H1 (cell line): ENCODE results near the gene HS2ST1. TPM values are rescaled to one million over a fixed set of nuclear protein-coding genes. Genes with fewer than 3 reads are reported as not detected.

Experiments used
- CTCF ChIA-PET: fragments of 300-600 bp; sonication (Branson Sonifier 250); formaldehyde crosslinking; loops from one replicate; lab custom pipeline; 2021; ENCODE audit not compliant: partially characterized antibody; lab: Charles Lee
- POLR2A ChIA-PET: fragments of 300-600 bp; sonication (Branson Sonifier 250); formaldehyde crosslinking; loops from one replicate; lab custom pipeline; 2021; ENCODE audit warnings: inconsistent platforms; ENCODE audit not compliant: partially characterized antibody; lab: Charles Lee
- DNase-seq, 2 experiments: peaks; one replicate each; pipeline versions ENCODE4 v3.0.0 to v3.0.0-alpha.2; 2010 to 2022; ENCODE audit warnings: low spot score in 2 of 2, low read depth in 1 of 2, mixed read lengths in 1 of 2
- FAIRE-seq: peaks from 2 replicates; lab custom pipeline; 2011; peaks lifted over from hg19 to GRCh38; lab: Jason Lieb, UNC
- H2AFZ ChIP-seq: 2 replicates; pipeline ENCODE4 v1.8.1; 2012; ENCODE audit warnings: low read length, inconsistent platforms
- H2AK5ac ChIP-seq: 2 replicates; pipeline ENCODE4 v1.6.1; 2013; ENCODE audit warnings: low read depth, low read length
- H2BK120ac ChIP-seq: replicated peaks from 2 replicates; pipeline ENCODE3; 2013; ENCODE audit warnings: low read depth, low read length, inconsistent platforms
- H2BK12ac ChIP-seq: 2 replicates; pipeline ENCODE4 v1.6.1; 2013; ENCODE audit warnings: low read depth, low read length
- H2BK15ac ChIP-seq: 2 replicates; pipeline ENCODE4 v1.6.1; 2013; ENCODE audit warnings: low read length
- H2BK20ac ChIP-seq: 2 replicates; pipeline ENCODE4 v1.6.1; 2013; ENCODE audit warnings: low read length
- H2BK5ac ChIP-seq: 2 replicates; pipeline ENCODE4 v1.6.1; 2013; ENCODE audit warnings: low read depth, low read length
- H3K14ac ChIP-seq: 2 replicates; pipeline ENCODE4 v1.6.1; 2013; ENCODE audit warnings: inconsistent platforms; ENCODE audit not compliant: insufficient read length
- H3K18ac ChIP-seq: 2 replicates; pipeline ENCODE4 v1.6.1; 2013; ENCODE audit warnings: low read length; ENCODE audit errors: extremely low read depth
- H3K23ac ChIP-seq: 2 replicates; pipeline ENCODE4 v1.6.1; 2013; ENCODE audit warnings: inconsistent platforms; ENCODE audit not compliant: insufficient read length
- H3K23me2 ChIP-seq: 2 replicates; pipeline ENCODE4 v1.6.1; 2013; ENCODE audit warnings: low read depth, low read length
- H3K27ac ChIP-seq: 2 replicates; pipeline ENCODE4 v1.6.1; 2011; ENCODE audit warnings: low read depth, low read length, inconsistent platforms
- H3K27me3 ChIP-seq, 4 experiments: replicated peaks in 1 of 4; 1 replicate in 1 of 4; 2 replicates in 3 of 4; pipeline versions ENCODE4 v1.6.1 to v1.8.1; 2011 to 2013; ENCODE audit warnings: low read length in 3 of 4, mild to moderate bottlenecking in 3 of 4, inconsistent platforms in 2 of 4, mixed read lengths in 2 of 4, moderate library complexity in 1 of 4; ENCODE audit not compliant: control insufficient read depth in 3 of 4, insufficient read depth in 3 of 4; ENCODE audit errors: extremely low read depth in 1 of 4
- H3K36me3 ChIP-seq, 4 experiments: 2 replicates each; pipeline versions ENCODE4 v1.6.1 to v1.8.1; 2011 to 2013; ENCODE audit warnings: mild to moderate bottlenecking in 4 of 4, low read length in 3 of 4, moderate library complexity in 2 of 4, control low read depth in 1 of 4, inconsistent platforms in 1 of 4; ENCODE audit not compliant: insufficient read depth in 4 of 4, control insufficient read depth in 2 of 4
- H3K4ac ChIP-seq: replicated peaks from 2 replicates; pipeline ENCODE3; 2013; ENCODE audit warnings: low read length, low read depth, mixed read lengths, inconsistent platforms; ENCODE audit not compliant: insufficient read length
- H3K4me1 ChIP-seq, 4 experiments: replicated peaks in 1 of 4; 1 replicate in 1 of 4; 2 replicates in 3 of 4; pipeline versions ENCODE4 v1.6.1 to v1.8.1; 2011 to 2013; ENCODE audit warnings: low read length in 3 of 4, inconsistent platforms in 2 of 4, mixed read lengths in 1 of 4; ENCODE audit not compliant: insufficient read depth in 4 of 4, control insufficient read depth in 3 of 4
- H3K4me2 ChIP-seq, 2 experiments: 2 replicates each; pipeline versions ENCODE4 v1.6.1 to v1.8.1; 2011 to 2013; ENCODE audit warnings: low read depth in 2 of 2, low read length in 2 of 2, control low read depth in 1 of 2, inconsistent platforms in 1 of 2, mild to moderate bottlenecking in 1 of 2; ENCODE audit not compliant: insufficient read depth in 1 of 2
- H3K4me3 ChIP-seq, 4 experiments: fragments of 200-600, 300-600 bp in 1 of 4; sonication (generic), shearing (Covaris generic), sonication (Bioruptor Twin) in 1 of 4; 2 replicates each; pipeline versions ENCODE4 v1.5.1 to v1.8.1; 2011 to 2016; ENCODE audit warnings: low read length in 4 of 4, low read depth in 3 of 4, control low read depth in 2 of 4, inconsistent platforms in 2 of 4, mild to moderate bottlenecking in 2 of 4, mixed read lengths in 1 of 4, moderate library complexity in 1 of 4; ENCODE audit not compliant: insufficient read depth in 2 of 4; ENCODE audit errors: extremely low read depth in 1 of 4
- H3K56ac ChIP-seq: replicated peaks from 2 replicates; pipeline ENCODE3; 2013; ENCODE audit warnings: low read depth, mild to moderate bottlenecking, mixed read lengths, low read length, inconsistent platforms; ENCODE audit not compliant: insufficient read length
- H3K79me1 ChIP-seq: 2 replicates; pipeline ENCODE4 v1.6.1; 2013; ENCODE audit warnings: low read depth, low read length, control low read depth
- H3K79me2 ChIP-seq, 2 experiments: 2 replicates each; pipeline versions ENCODE4 v1.6.1 to v1.8.1; 2012 to 2013; ENCODE audit warnings: low read length in 2 of 2, mild to moderate bottlenecking in 2 of 2, inconsistent platforms in 1 of 2; ENCODE audit not compliant: insufficient read depth in 2 of 2, control insufficient read depth in 1 of 2
- H3K9ac ChIP-seq, 4 experiments: replicated peaks in 1 of 4; 1 replicate in 1 of 4; 2 replicates in 3 of 4; pipeline versions ENCODE4 v1.6.1 to v1.8.1; 2011 to 2013; ENCODE audit warnings: low read depth in 3 of 4, low read length in 3 of 4, control low read depth in 2 of 4, mild to moderate bottlenecking in 2 of 4, moderate library complexity in 2 of 4, inconsistent platforms in 1 of 4; ENCODE audit errors: extremely low read depth in 1 of 4
- H3K9me3 ChIP-seq, 2 experiments: 2 replicates each; pipeline versions ENCODE4 v1.6.1 to v1.8.1; 2012 to 2013; ENCODE audit warnings: mild to moderate bottlenecking in 2 of 2, moderate library complexity in 2 of 2, control low read depth in 1 of 2, inconsistent platforms in 1 of 2, low read depth in 1 of 2, low read length in 1 of 2, mixed read lengths in 1 of 2; ENCODE audit not compliant: insufficient read depth in 2 of 2
- H4K20me1 ChIP-seq, 2 experiments: replicated peaks in 1 of 2; 2 replicates each; pipeline versions ENCODE3 to v1.8.1; 2011 to 2013; ENCODE audit warnings: inconsistent platforms in 2 of 2, low read length in 2 of 2, mild to moderate bottlenecking in 1 of 2; ENCODE audit not compliant: insufficient read depth in 2 of 2, control insufficient read depth in 1 of 2
- H4K5ac ChIP-seq: 2 replicates; pipeline ENCODE4 v1.6.1; 2013; ENCODE audit warnings: low read length, low read depth, mixed read lengths, inconsistent platforms; ENCODE audit not compliant: insufficient read length
- H4K8ac ChIP-seq: 2 replicates; pipeline ENCODE4 v1.8.0; 2013; ENCODE audit warnings: mild to moderate bottlenecking, moderate library complexity, low read length, inconsistent platforms; ENCODE audit not compliant: insufficient read depth; ENCODE audit errors: extremely low read depth
- H4K91ac ChIP-seq: replicated peaks from 2 replicates; pipeline ENCODE3; 2013; ENCODE audit warnings: low read length, mixed read lengths, inconsistent platforms; ENCODE audit not compliant: insufficient read length
- CBX8 ChIP-seq: fragments of 300-800, 300-1000 bp; sonication (generic); IDR thresholded peaks from 2 replicates; pipeline ENCODE4 v1.7.1; 2016; ENCODE audit warnings: low read depth, low read length, borderline replicate concordance
- POLR2A ChIP-seq, 2 experiments: IDR thresholded peaks; 1 replicate in 1 of 2; 2 replicates in 1 of 2; pipeline ENCODE4 v1.6.1; 2011; ENCODE audit warnings: low read depth in 2 of 2, low read length in 2 of 2, mild to moderate bottlenecking in 2 of 2; ENCODE audit errors: control extremely low read depth in 1 of 2
- polyA plus RNA-seq, 7 experiments: library from polyadenylated mRNA; depleted of rRNA in 3 of 7; stranded (reverse) in 5 of 7; unstranded in 2 of 7; fragments of >200 nt in 5 of 7; fragments of 200-250 nt in 2 of 7; gene quantifications; 1 replicate in 5 of 7; 2 replicates in 1 of 7; 4 replicates in 1 of 7; pipeline versions ENCODE4 v1.2.1 to v1.2.3, GENCODE V29; 2011 to 2013; ENCODE audit warnings: missing spikeins in 2 of 7, mixed read lengths in 2 of 7
- total RNA-seq: library from RNA; stranded (reverse); fragmentation: NEBNext Ultra II Directional; extraction: Animal tissue kit (Norgen Biotek cat#: 25700); gene quantifications from 2 replicates; pipeline ENCODE4 v1.2.1, GENCODE V29; 2021

The HS2ST1 gene
- total and polyA plus RNA-seq, 2 of the 8 experiments (the other 6 are each of a cell fraction or from before 2014, with no cell fraction given): 5.2 to 28.3 TPM

GRCh38 chr1:86957221-86957620 is 42.8 kb downstream of the HS2ST1 start:
- Histone ChIP-seq H3K56ac (no peak overlapping the region), H3K36me3 (no peaks in the 10 kb centered on the region), H3K18ac (no peak overlapping the region), H4K8ac (no peak overlapping the region), H3K9me3 (peaks cover 0 to 2% of the 10 kb centered on the region in 2 experiments; a peak in 1 of 4 replicates), H2AK5ac (no peak overlapping the region), H3K4me3 (no peak overlapping the region), H2BK12ac (no peak overlapping the region), H2AFZ (no peak overlapping the region), H2BK5ac (no peak overlapping the region), H4K5ac (no peak overlapping the region), H3K4me2 (no peak overlapping the region), H3K23me2 (no peaks in the 10 kb centered on the region), H2BK20ac (no peak overlapping the region), H2BK15ac (no peak overlapping the region), H3K9ac (no peak overlapping the region), H3K14ac (no peak overlapping the region), H4K91ac (no peak overlapping the region), H4K20me1 (peaks cover 0 to 1% of the 10 kb centered on the region in 2 experiments), H2BK120ac (no peak overlapping the region), H3K79me2 (peaks cover 0 to 67% of the 10 kb centered on the region in 2 experiments; a peak in 2 of 4 replicates), H3K27me3 (no peaks in the 10 kb centered on the region), H3K4me1 (no peaks in the 10 kb centered on the region), H3K23ac (no peak overlapping the region), H3K4ac (no peak overlapping the region), H3K27ac (no peak overlapping the region), H3K79me1 (0 out of 2 replicates have a peak, but pooled peaks cover 2% of the 10 kb centered on the region)
- DNase-seq: no peak
- FAIRE-seq: no peak
- ChIA-PET CTCF (interaction anchor here (0.9 to 2.0 kb wide), 3 partner anchors 18 to 168 kb away, joined by 3 to 8 read pairs (median 3); no protein-coding TSS in a partner anchor), POLR2A (interaction anchor here (3.0 kb wide), 1 partner anchor 43 kb away, joined by 9 read pairs; the partner anchor contains the start of genes HS2ST1 and SELENOF)
- TF ChIP-seq CBX8 (no peak), POLR2A (IDR thresholded peaks at IDR 0.05; ENCODE audit: control extremely low read depth in 1 of 2, low read depth in 2 of 2, low read length in 2 of 2) (no peak)
